Erythroblast (primary cell): Measurements from ENCODE around the gene USF3.

Experiments used
- GATA1 ChIP-seq: IDR thresholded peaks from 2 replicates; pipeline ENCODE4 v1.6.1; 2011; ENCODE audit warnings: low read depth, mild to moderate bottlenecking, control low read depth, low read length, moderate library complexity
- POLR2A ChIP-seq: IDR thresholded peaks from 2 replicates; pipeline ENCODE4 v1.6.1; 2011; ENCODE audit warnings: mild to moderate bottlenecking, low read length

DNA sequence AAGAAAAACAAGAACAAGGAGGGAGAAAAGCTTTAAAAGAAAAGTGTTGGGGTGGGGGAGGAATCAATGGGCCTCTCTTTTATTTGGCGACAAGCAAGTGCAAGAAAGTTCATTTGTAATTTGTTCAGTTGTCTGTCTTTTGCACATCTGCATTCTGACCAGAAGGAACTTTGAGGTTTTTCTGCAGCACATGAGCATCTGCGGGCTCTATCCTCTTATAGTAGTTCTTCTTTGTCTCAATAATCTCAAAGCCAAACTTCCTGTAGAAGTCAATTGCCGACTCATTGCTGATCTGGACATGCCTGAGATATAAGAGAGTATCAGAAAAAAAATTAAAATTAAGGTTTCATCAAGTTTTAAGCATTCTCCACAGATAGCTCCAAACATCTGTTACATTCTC lies 25.2 kb upstream of the USF3 start:
- no peak for TF ChIP-seq POLR2A
- no peak for TF ChIP-seq GATA1
